ENCODE results near the gene ABRACL. TPM values are rescaled to one million over a fixed set of nuclear protein-coding genes. Genes with fewer than 3 reads are reported as not detected.

ABRACL gene
- total RNA-seq, 1 experiment from 2014 or later = 72.8 TPM

Other genes with a start within 250 kb of the ABRACL start
- not detected in 2 replicates for gene ECT2L, start 232.7 kb upstream of the ABRACL start, total RNA-seq (2014; rRNA removed; shearing (Covaris generic))
- 38.8 and 46.0 TPM in 2 replicates for gene REPS1, start 40.5 kb upstream of the ABRACL start, total RNA-seq (2014; rRNA removed; shearing (Covaris generic))
- 9.6 and 14.2 TPM in 2 replicates for gene HECA, start 106.3 kb downstream of the ABRACL start, total RNA-seq (2014; rRNA removed; shearing (Covaris generic))